A549 treated with dexamethasone at 1 μM for 4 hours (cell line): ENCODE data around the gene SKIC3. TPM values are rescaled to one million over a fixed set of nuclear protein-coding genes. Genes with fewer than 3 reads are reported as not detected.

Source experiments
- total RNA-seq: library from RNA; stranded (reverse); fragments of 200-300 nt; extraction: Qiagen RNA extraction; gene quantifications from 5 replicates; pipeline ENCODE4 v1.2.3, GENCODE V29; 2022

The SKIC3 gene
- total RNA-seq: 19.0 to 25.8 TPM (median 23.7 TPM) in 5 replicates

GRCh38 chr5:95554647-95555548 is at the start of gene SKIC3, which contains the start of gene ARSK:
TSS of gene SKIC3 (minus strand) at chr5:95554977. CDS start at chr5:95547150, 7,827 bp downstream.
TSS of gene ARSK (plus strand) at chr5:95555101. CDS start at chr5:95555279, 178 bp downstream.

Other genes with a start within 250 kb of the SKIC3 start
- not detected in 5 replicates for gene FAM81B, start 163.6 kb downstream of the SKIC3 start, total RNA-seq
- gene ARSK, start 124 bp upstream of the SKIC3 start, total RNA-seq: 6.6 to 8.4 TPM (median 7.5 TPM) in 5 replicates
- 0.06 to 0.20 TPM (median 0.13 TPM) in 5 replicates for gene GPR150, start 65.1 kb upstream of the SKIC3 start, total RNA-seq
- 1.2 to 3.0 TPM (median 1.9 TPM) in 5 replicates for gene RFESD, start 91.8 kb upstream of the SKIC3 start, total RNA-seq
- not detected in 5 replicates for gene SPATA9, start 128.0 kb upstream of the SKIC3 start, total RNA-seq
- 7.9 to 11.8 TPM (median 9.5 TPM) in 5 replicates for gene RHOBTB3, start 176.4 kb upstream of the SKIC3 start, total RNA-seq